GM10248 (cell line): ENCODE measurements around the gene RGS5.

Experiments
- CTCF ChIA-PET: fragments of 300-600 bp; sonication (Branson Sonifier 250); formaldehyde crosslinking; extraction: SDS; loops from one replicate; lab custom pipeline; 2021; ENCODE audit warnings: antibody characterized with exemption; lab: Yijun Ruan, JAX
- POLR2A ChIA-PET: fragments of 350-650 bp; sonication (Branson Sonifier 250); formaldehyde crosslinking; extraction: SDS; loops from one replicate; lab custom pipeline; 2020; ENCODE audit warnings: antibody characterized with exemption; lab: Yijun Ruan, JAX
- DNase-seq: peaks from one replicate; pipeline ENCODE4 v3.0.0; 2012; ENCODE audit errors: extremely low spot score
- TF ChIP-seq, protein P1 (sequence below): IDR thresholded peaks from 2 replicates; pipeline ENCODE4 v1.5.1; 2012; ENCODE audit warnings: mild to moderate bottlenecking, low read depth; ENCODE audit errors: extremely low read depth, missing control alignments, control extremely low read depth

RGS5 gene

DNA sequence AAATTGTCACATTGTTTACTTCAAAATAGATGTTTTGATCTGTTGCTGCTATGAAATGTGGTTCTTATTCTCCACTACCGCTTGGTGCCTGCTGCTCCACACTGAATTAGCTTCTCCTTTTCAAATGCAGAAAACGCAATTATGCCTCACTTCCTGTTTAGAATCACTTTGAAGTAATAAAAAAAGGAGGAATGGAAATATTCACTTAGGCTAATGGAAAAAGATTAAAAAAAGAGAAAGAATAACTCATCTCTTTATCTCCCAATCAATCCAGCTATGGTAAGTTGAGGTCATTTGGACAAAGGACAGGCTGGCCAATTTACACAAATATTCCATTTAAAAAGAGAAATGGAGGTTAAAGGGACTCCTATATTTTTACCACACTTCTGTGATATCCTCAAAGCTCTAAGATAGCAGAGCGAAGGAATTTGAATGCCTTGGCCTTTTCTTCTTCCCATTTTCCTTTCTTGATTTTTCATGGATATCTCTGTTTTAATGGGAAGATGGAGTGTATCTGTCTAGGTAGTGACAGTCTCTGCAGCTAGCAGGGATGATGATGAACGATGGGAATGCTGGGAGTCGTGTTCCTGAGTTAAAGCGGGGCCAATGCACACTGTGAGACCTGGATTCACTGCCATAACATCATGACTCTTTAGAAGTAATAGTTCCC, 35.7 kb downstream of the RGS5 start:
- POLR2A ChIA-PET, result no interaction called here
- TF ChIP-seq, protein P1, sequence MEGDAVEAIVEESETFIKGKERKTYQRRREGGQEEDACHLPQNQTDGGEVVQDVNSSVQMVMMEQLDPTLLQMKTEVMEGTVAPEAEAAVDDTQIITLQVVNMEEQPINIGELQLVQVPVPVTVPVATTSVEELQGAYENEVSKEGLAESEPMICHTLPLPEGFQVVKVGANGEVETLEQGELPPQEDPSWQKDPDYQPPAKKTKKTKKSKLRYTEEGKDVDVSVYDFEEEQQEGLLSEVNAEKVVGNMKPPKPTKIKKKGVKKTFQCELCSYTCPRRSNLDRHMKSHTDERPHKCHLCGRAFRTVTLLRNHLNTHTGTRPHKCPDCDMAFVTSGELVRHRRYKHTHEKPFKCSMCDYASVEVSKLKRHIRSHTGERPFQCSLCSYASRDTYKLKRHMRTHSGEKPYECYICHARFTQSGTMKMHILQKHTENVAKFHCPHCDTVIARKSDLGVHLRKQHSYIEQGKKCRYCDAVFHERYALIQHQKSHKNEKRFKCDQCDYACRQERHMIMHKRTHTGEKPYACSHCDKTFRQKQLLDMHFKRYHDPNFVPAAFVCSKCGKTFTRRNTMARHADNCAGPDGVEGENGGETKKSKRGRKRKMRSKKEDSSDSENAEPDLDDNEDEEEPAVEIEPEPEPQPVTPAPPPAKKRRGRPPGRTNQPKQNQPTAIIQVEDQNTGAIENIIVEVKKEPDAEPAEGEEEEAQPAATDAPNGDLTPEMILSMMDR, result no peak
- CTCF ChIA-PET, result interaction anchor here (1.2 to 4.9 kb wide), 3 partner anchors 8 to 12 kb away, joined by 3 to 22 read pairs (median 5); no protein-coding TSS in a partner anchor
- DNase-seq, result no peak

DNA sequence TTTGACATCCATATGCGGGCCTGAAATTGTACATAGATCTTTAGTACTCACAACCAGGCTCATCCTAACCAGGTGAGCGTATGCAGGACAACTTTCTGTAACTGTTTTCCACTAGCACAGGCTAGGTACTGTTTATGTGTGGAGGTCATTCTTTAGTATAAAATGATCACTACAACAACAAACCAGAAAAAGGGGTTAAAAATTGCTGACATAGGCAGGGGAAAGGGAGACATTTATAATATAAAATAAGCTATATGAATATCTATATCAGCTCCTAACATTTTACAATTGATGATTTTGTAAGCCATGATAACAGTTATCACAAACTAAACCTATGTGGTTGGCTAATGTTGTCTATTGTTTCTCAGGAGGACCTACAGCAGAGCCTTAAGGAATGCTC, 37.6 kb downstream of the RGS5 start:
- CTCF ChIA-PET, result interaction anchor here (4.9 kb wide), 1 partner anchor 9 kb away, joined by 22 read pairs; no protein-coding TSS in a partner anchor
- POLR2A ChIA-PET, result no interaction called here
- TF ChIP-seq, protein P1, result no peak

DNA sequence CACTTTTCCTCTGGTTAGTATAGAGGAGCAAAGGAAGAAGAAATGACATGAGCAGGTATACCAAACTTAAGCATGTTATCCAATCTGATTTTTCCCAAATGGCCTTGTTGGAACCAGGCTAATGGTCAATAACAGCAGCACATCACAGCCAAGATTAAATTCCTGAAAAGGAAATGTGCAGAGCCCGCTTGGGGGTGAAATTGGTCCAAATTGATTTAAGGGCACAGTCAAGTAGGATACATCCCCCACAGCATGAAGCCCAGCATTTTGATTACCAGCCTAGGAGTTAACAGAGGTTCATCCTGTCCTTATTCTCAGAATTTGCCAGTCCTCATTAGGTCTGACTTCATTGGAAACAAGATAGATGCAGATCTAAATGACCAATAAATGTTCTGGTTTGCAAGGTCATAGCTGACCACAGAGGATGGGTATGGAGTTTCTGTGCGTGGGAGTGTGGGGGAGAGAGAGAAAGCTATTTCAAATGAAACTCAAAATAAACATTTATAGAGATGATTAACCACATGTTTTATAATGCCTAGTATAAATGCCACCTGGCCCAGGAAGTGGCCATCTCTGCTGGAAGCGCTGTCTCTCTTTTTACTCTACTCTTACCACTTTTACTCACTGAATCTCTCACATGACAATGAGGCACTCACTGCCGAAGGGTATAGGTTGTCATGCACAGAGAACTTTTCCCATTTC, 38.7 kb downstream of the RGS5 start:
- TF ChIP-seq, protein P1, result no peak
- no peak for DNase-seq
- ChIA-PET CTCF (interaction anchor here (4.9 kb wide), 1 partner anchor 11 kb away, joined by 22 read pairs; no protein-coding TSS in a partner anchor), POLR2A (interaction anchor here (0.6 kb wide), 1 partner anchor 272 kb away, joined by 3 read pairs; no protein-coding TSS in a partner anchor)

More for the DNA sequence above, 37.6 kb downstream of the RGS5 start:
- no peak for DNase-seq

DNA sequence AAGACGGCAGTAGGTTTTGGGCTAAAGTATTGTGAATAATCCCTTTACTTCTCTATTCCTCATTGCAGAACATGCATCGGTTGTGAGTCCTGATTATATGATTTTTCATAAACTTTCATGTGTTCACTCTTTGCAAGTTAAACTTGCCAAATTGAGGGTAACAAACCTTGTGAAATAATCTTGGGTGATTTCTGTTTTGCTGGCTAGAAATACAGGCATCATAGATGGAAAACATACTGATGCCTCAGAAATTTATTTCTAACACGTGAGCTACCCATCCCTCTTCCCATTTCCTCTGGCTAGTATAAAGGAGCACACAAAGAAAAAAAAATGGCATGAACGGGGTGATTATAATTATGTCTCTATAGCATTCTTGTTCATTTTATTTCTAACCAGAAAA, 39.6 kb downstream of the RGS5 start:
- ChIA-PET CTCF (interaction anchor here (1.3 to 4.9 kb wide), 2 partner anchors 11 to 315 kb away, joined by 3 to 22 read pairs; no protein-coding TSS in a partner anchor), POLR2A (no interaction called here)

DNA sequence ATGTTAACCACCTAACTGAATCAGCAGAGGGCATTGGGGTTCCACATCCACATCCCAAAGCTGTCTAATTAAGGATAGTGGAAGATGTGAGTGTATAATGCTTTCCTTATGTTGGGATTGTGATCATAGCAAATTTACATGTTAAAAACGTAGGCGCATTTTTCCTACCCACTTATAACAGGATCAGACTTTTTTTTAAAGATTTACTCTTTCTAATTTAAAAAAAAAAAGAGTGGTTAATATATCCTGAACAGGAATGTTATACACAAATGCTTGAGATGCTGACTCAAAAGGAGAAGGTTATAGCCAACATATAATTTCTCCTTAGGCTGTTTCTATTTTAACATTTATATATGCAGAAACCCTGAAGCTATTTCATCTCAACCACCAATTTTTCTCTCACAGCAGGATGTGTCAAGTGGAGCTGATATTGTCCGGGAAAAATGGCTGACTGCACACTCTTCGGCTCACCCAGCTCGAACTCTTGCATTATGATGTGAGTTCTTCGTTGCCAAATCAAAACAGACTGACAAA, 40.3 kb downstream of the RGS5 start:
- ChIA-PET CTCF (interaction anchor here (1.1 to 4.9 kb wide), 4 partner anchors 12 to 805 kb away, joined by 3 to 22 read pairs (median 4); no protein-coding TSS in a partner anchor), POLR2A (no interaction called here)
- TF ChIP-seq, protein P1, result no peak
- no peak for DNase-seq

More for the DNA sequence above, 39.6 kb downstream of the RGS5 start:
- no peak for DNase-seq
- TF ChIP-seq, protein P1, result no peak

DNA sequence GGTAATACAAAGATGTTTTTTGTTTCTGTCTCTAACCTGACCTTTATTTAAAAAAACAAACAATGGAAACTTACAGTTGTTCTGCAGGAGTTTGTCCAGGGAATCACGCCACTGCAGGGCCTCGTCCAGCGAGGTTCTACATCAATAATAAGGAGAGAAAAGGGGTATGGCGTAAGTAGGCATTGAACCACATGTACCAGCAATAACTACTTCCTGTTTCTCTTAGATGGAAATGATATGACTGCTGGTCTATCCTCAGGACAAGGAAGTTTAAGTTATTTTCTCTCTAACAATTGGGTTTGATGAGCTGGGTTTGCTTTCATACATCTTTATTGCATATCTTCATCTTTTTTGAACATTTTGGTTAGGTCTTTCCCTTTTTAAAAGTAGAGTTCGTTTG, 40.9 kb downstream of the RGS5 start:
- POLR2A ChIA-PET, result no interaction called here
- CTCF ChIA-PET, result interaction anchor here (1.1 to 4.9 kb wide), 3 partner anchors 13 to 804 kb away, joined by 3 to 22 read pairs (median 5); no protein-coding TSS in a partner anchor
- no peak for DNase-seq
- TF ChIP-seq, protein P1, result no peak
